ENCODE results near the gene RAB3IP.

DNA sequence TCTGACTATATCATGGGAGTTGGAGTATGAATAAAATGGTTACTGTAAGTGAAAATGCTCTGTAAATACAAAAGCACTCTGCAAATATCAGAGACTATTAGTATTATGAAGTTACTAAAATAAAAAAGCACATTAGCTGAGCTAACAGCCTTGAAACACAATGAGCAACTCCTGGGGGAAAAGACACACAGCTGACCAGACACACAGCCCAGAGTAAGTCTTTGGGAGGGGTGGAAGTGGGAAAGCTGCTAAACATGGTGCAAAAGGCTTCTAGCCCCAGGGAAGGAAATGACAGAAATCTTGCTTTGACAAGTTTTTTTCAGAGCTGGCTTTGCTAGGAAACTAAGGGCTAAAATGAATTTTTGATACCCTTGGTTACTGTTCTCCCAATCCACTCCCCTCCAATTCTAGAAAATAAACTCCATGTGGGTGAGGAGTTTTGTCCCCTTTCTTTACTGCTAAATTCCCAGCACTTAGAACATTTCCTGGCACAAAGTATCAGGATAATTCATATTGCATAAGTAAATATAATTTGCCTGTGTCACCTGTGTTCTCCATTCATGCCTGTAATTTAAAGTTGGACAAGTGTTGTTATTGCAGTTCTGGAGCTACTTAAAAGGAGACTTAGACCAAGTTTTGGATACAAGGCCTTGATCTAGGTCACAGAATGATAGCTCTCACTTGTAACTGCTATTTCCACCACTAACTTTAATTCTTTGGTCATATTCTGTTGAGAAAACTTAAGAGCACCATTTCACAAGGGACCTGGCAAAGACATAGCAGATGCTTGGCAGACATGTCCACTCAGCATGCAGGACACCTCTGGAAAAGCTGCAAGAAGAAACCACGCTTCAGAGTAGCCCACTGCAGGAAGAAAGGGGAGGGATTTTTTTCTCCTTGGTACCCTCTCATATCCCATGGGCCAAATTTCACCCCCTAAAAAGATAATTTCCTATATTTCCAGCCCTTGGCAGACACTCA, 19.0 kb upstream of the RAB3IP start:
- TF ChIP-seq, protein P1, sequence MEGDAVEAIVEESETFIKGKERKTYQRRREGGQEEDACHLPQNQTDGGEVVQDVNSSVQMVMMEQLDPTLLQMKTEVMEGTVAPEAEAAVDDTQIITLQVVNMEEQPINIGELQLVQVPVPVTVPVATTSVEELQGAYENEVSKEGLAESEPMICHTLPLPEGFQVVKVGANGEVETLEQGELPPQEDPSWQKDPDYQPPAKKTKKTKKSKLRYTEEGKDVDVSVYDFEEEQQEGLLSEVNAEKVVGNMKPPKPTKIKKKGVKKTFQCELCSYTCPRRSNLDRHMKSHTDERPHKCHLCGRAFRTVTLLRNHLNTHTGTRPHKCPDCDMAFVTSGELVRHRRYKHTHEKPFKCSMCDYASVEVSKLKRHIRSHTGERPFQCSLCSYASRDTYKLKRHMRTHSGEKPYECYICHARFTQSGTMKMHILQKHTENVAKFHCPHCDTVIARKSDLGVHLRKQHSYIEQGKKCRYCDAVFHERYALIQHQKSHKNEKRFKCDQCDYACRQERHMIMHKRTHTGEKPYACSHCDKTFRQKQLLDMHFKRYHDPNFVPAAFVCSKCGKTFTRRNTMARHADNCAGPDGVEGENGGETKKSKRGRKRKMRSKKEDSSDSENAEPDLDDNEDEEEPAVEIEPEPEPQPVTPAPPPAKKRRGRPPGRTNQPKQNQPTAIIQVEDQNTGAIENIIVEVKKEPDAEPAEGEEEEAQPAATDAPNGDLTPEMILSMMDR (IDR thresholded peaks at IDR 0.05; ENCODE audit: borderline replicate concordance, extremely low read depth, low read length, poor library complexity, severe bottlenecking) = no peak
- TF ChIP-seq EZH2 (IDR thresholded peaks at IDR 0.05; ENCODE audit: borderline replicate concordance, low read depth, low read length, severe bottlenecking) = no peak
